PC-3 (cell line): ENCODE data around the gene EMSY. TPM values are rescaled to one million over a fixed set of nuclear protein-coding genes. Genes with fewer than 3 reads are reported as not detected.

Experiments
- ATAC-seq: fragments of 200-7000 bp; cut with Tn5 transposase; 2 replicates; pipeline ENCODE4 v1.9.1; 2020; ENCODE audit warnings: mild to moderate bottlenecking, moderate library complexity
- BruUV-seq: library from RNA; stranded (reverse); fragments of 400-500 nt; replicated peaks from 2 replicates; lab custom pipeline; 2021; lab: Mats Ljungman, UMichigan
- CTCF ChIA-PET: fragments of 300-600 bp; sonication (Branson Sonifier 250); formaldehyde crosslinking; loops from one replicate; lab custom pipeline; 2022; ENCODE audit warnings: antibody characterized with exemption; lab: Charles Lee
- POLR2A ChIA-PET: fragments of 300-600 bp; sonication (Branson Sonifier 250); formaldehyde crosslinking; loops from one replicate; lab custom pipeline; 2022; ENCODE audit warnings: antibody characterized with exemption; ENCODE audit not compliant: unreplicated experiment; lab: Charles Lee
- DNase-seq: peaks from one replicate; pipeline ENCODE4 v3.0.0-alpha.2; 2015
- H2AFZ ChIP-seq: fragments of 300-600 bp; sonication (generic); 2 replicates; pipeline ENCODE4 v1.6.0; 2016; ENCODE audit warnings: antibody characterized with exemption, low read length
- H3F3A ChIP-seq: fragments of 300-600 bp; sonication (generic); one replicate; pipeline ENCODE4 v1.6.0; 2017; ENCODE audit warnings: antibody characterized with exemption, low read length, control low read depth, mild to moderate bottlenecking; ENCODE audit not compliant: unreplicated experiment
- H3K27ac ChIP-seq: fragments of 300-600 bp; sonication (generic); 2 replicates; pipeline ENCODE4 v1.5.1; 2016; ENCODE audit warnings: mild to moderate bottlenecking, low read length
- H3K27me3 ChIP-seq: fragments of 300-600 bp; sonication (generic); 2 replicates; pipeline ENCODE4 v1.6.1; 2016; ENCODE audit warnings: low read length, mixed read lengths
- H3K36me3 ChIP-seq: fragments of 300-600 bp; sonication (generic); 2 replicates; pipeline ENCODE4 v1.6.1; 2016; ENCODE audit warnings: low read depth, mixed run types, low read length, mixed read lengths
- H3K4me1 ChIP-seq: fragments of 300-600 bp; sonication (generic); 2 replicates; pipeline ENCODE4 v1.5.1; 2016; ENCODE audit warnings: low read length; ENCODE audit not compliant: insufficient read depth
- H3K4me2 ChIP-seq: fragments of 300-600 bp; sonication (generic); 2 replicates; pipeline ENCODE4 v1.6.0; 2016; ENCODE audit warnings: low read length
- H3K4me3 ChIP-seq: fragments of 300-600 bp; sonication (generic); 2 replicates; pipeline ENCODE4 v1.5.1; 2016; ENCODE audit warnings: mild to moderate bottlenecking, low read length, mixed read lengths
- H3K79me2 ChIP-seq: fragments of 300-600 bp; sonication (generic); 2 replicates; pipeline ENCODE4 v1.6.1; 2017; ENCODE audit warnings: low read length, mixed read lengths
- H3K9ac ChIP-seq: fragments of 300-600 bp; sonication (generic); 2 replicates; pipeline ENCODE4 v1.6.0; 2016; ENCODE audit warnings: mild to moderate bottlenecking, low read length
- H3K9me2 ChIP-seq: fragments of 300-600 bp; sonication (generic); replicated peaks from 2 replicates; pipeline ENCODE4 v1.6.1; 2016; ENCODE audit warnings: mixed run types, low read length, mixed read lengths
- H3K9me3 ChIP-seq: fragments of 300-600 bp; sonication (generic); 2 replicates; pipeline ENCODE4 v1.6.1; 2016; ENCODE audit warnings: low read length, mixed read lengths
- H4K20me1 ChIP-seq: fragments of 300-600 bp; sonication (generic); 2 replicates; pipeline ENCODE4 v1.6.1; 2016; ENCODE audit warnings: low read length, mixed read lengths
- EZH2 ChIP-seq: fragments of 300-600 bp; sonication (generic); IDR thresholded peaks from one replicate; pipeline ENCODE4 v1.6.1; 2017; ENCODE audit warnings: antibody characterized with exemption, mild to moderate bottlenecking, low read length; ENCODE audit not compliant: unreplicated experiment
- EZH2phosphoT487 ChIP-seq: fragments of 300-600 bp; sonication (generic); IDR thresholded peaks from 2 replicates; pipeline ENCODE4 v1.6.1; 2018; ENCODE audit warnings: mild to moderate bottlenecking, antibody characterized with exemption, low read length, borderline replicate concordance
- intact Hi-C: fragments of 100-400 bp; cut with micrococcal nuclease; formaldehyde crosslinking; loops from 2 replicates; pipeline ENCODE4 v1.9.0; 2023
- total RNA-seq: library from RNA; depleted of rRNA; stranded (reverse); fragments of >200 nt; gene quantifications from 2 replicates; pipeline ENCODE4 v1.2.3, GENCODE V29; 2014
- TF ChIP-seq, protein P1 (sequence below): fragments of 300-600 bp; sonication (generic); conservative IDR thresholded peaks from 2 replicates; pipeline ENCODE4 v1.5.1; 2017; ENCODE audit warnings: antibody characterized with exemption, low read depth, mild to moderate bottlenecking, low read length

EMSY gene
- total RNA-seq, 1 experiment from 2014 or later, result 51.1 TPM

DNA sequence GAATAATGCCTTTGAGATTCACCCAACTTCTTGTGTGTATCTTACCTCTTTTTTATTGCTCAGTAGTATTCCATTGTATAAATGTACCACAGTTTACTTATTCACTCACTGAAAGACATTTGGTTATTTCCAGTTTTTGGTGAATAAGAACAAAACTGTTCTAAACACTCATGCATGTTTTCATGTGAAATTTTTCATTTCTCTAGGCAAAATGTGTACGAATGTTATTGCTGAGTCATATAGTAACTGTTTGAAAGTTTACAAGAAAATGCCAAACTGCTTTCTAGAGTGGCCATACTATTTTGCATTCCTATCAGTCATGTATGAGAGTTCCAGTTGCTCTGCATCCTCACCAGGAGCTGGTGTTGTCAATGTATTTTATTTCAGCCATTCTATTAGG, 8.8 kb upstream of the EMSY start:
- H3K27me3 ChIP-seq, result no peaks in the 10 kb centered on the region
- no peaks in the 10 kb centered on the region for H3K9me2 ChIP-seq
- no TSS peak for BruUV-seq
- H2AFZ ChIP-seq, result no peak overlapping the region
- H3K4me1 ChIP-seq, result no peaks in the 10 kb centered on the region
- H3K4me3 ChIP-seq, result no peak overlapping the region
- H3F3A ChIP-seq, result no peaks in the 10 kb centered on the region
- H3K27ac ChIP-seq, result no peak overlapping the region
- no peaks in the 10 kb centered on the region for H3K9me3 ChIP-seq
- H3K9ac ChIP-seq, result no peak overlapping the region
- H4K20me1 ChIP-seq, result no peaks in the 10 kb centered on the region
- TF ChIP-seq, protein P1, sequence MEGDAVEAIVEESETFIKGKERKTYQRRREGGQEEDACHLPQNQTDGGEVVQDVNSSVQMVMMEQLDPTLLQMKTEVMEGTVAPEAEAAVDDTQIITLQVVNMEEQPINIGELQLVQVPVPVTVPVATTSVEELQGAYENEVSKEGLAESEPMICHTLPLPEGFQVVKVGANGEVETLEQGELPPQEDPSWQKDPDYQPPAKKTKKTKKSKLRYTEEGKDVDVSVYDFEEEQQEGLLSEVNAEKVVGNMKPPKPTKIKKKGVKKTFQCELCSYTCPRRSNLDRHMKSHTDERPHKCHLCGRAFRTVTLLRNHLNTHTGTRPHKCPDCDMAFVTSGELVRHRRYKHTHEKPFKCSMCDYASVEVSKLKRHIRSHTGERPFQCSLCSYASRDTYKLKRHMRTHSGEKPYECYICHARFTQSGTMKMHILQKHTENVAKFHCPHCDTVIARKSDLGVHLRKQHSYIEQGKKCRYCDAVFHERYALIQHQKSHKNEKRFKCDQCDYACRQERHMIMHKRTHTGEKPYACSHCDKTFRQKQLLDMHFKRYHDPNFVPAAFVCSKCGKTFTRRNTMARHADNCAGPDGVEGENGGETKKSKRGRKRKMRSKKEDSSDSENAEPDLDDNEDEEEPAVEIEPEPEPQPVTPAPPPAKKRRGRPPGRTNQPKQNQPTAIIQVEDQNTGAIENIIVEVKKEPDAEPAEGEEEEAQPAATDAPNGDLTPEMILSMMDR, result no peak
- no peak for TF ChIP-seq EZH2phosphoT487
- no peak for TF ChIP-seq EZH2
- intact Hi-C loops, result no loop called here
- H3K79me2 ChIP-seq, result no peaks in the 10 kb centered on the region
- ChIA-PET CTCF (no interaction called here), POLR2A (no interaction called here)
- no peak overlapping the region for H3K4me2 ChIP-seq
- no peaks in the 10 kb centered on the region for H3K36me3 ChIP-seq
- DNase-seq, result no peak
- ATAC-seq, result no peak

- no peaks in the 10 kb centered on the region for H3K9me3 ChIP-seq
- H3K9me2 ChIP-seq, result no peaks in the 10 kb centered on the region
- H3K79me2 ChIP-seq, result peaks cover 59% of the 10 kb centered on the region
- H3F3A ChIP-seq, result no peaks in the 10 kb centered on the region
- H3K4me1 ChIP-seq, result peaks cover 13% of the 10 kb centered on the region
- BruUV-seq, result no TSS peak
- ATAC-seq (no peak), DNase-seq (peak; percentile 29)
- H3K36me3 ChIP-seq, result peaks cover 13% of the 10 kb centered on the region; the same call in 1 of the 2 replicates
- H3K4me3 ChIP-seq, result peak overlapping the region; percentile 81
- peak overlapping the region; percentile 88 for H3K4me2 ChIP-seq
- ChIA-PET CTCF (no interaction called here), POLR2A (no interaction called here)
- no peak for TF ChIP-seq EZH2phosphoT487
- TF ChIP-seq, protein P1, result no peak
- TF ChIP-seq EZH2, result no peak
- H3K9ac ChIP-seq, result peak overlapping the region; percentile 94
- 0 out of 2 replicates have a peak overlapping the region, but pooled peaks have one; percentile 90 for H2AFZ ChIP-seq
- intact Hi-C loops, result loop anchor here (10.0 kb wide), 1 partner anchor 629 kb away; the partner anchor contains the start of gene UVRAG
- no peaks in the 10 kb centered on the region; the same call in 1 of the 2 replicates for H4K20me1 ChIP-seq
- H3K27me3 ChIP-seq, result no peaks in the 10 kb centered on the region
- peak overlapping the region; percentile 66; the same call in 1 of the 2 replicates for H3K27ac ChIP-seq
Observed at GRCh38 chr11:76443268-76443980, 1.4 kb upstream of the EMSY start.

DNA sequence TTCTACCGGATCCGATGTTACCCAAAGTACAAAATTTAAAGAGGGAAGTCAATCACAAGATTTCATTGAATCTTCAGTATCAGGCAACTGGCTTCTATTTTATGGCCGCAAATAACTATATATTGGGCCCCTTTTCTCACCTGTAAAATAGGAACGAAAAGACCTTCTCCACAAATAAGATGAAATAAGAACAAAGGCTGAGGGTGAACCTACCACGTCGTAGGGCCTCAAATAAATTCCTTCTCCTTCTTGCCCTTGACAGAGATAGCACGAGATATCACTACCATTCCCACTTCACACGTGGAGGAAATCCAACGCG, 794 bp upstream of the EMSY start:
- TF ChIP-seq EZH2phosphoT487 (no peak), EZH2 (no peak)
- TF ChIP-seq, protein P1, result no peak
- intact Hi-C loops, result loop anchor here (1.0 to 10.0 kb wide), 2 partner anchors 63 to 629 kb away; partner anchors contain the start of genes GVQW3, THAP12 and UVRAG
- H4K20me1 ChIP-seq, result no peaks in the 10 kb centered on the region; the same call in 1 of the 2 replicates
- DNase-seq, result no peak
- peak overlapping the region; percentile 66 for H3K27ac ChIP-seq
- peak overlapping the region; percentile 81 for H3K4me3 ChIP-seq
- no peaks in the 10 kb centered on the region for H3K9me3 ChIP-seq
- POLR2A ChIA-PET, result no interaction called here
- H3K36me3 ChIP-seq, result peaks cover 15% of the 10 kb centered on the region; the same call in 1 of the 2 replicates
- ATAC-seq, result no peak
- H2AFZ ChIP-seq, result peak overlapping the region; percentile 90
- H3K9ac ChIP-seq, result peak overlapping the region; percentile 94
- H3K27me3 ChIP-seq, result no peaks in the 10 kb centered on the region
- peaks cover 62% of the 10 kb centered on the region for H3K79me2 ChIP-seq
- H3F3A ChIP-seq, result no peaks in the 10 kb centered on the region
- BruUV-seq, result TSS peak; percentile 83
- CTCF ChIA-PET, result no interaction called here
- H3K4me2 ChIP-seq, result peak overlapping the region; percentile 88
- H3K4me1 ChIP-seq, result peaks cover 13% of the 10 kb centered on the region
- no peaks in the 10 kb centered on the region for H3K9me2 ChIP-seq
